Measurements from ENCODE around the gene PLEKHG3. TPM values are rescaled to one million over a fixed set of nuclear protein-coding genes. Genes with fewer than 3 reads are reported as not detected.
"Not testable (repeated sequence)": the region's sequence is repeated elsewhere in the genome, so short reads cannot be mapped to it uniquely, and the experiment has no call there.

PLEKHG3 gene
- total and polyA plus RNA-seq, 7 donors: 1.9 to 8.2 (median 5.2) TPM

DNA sequence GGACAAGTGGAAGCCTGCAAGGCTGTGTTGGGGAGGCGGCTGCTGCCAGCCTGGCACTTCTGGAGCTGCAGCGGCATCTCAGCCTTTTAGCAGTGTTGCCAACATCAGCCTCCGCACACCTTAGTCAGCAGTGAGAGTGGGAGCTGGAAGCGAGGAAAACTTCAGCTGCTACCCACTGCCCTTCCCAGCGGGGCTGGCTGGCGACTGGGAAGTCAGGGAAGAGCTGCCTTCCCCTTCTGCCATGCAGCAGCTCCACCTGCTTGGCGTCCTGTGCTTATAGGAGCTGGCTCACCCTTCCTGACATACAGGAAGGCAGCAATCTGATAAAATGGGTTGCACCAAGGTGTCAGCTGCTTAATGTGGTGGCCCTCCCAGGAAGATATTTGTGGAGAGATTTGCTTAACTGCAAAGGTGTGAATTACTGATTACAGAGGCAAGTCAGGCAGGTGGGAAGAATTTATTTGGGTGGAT is 15.4 kb upstream of the PLEKHG3 start:
- no peaks in the 10 kb centered on the region for H3K36me3 ChIP-seq (ENCODE audit: insufficient read depth in 1 of 2, low read depth in 1 of 2)
- 75 to 83% (median 81%) methylated on average over 7 of the region's 7 CpGs for WGBS, 3 donors
- intact Hi-C loops (cut with DNase I): no loop called here
- ATAC-seq (no peak), DNase-seq (no peak)
- H3K27ac ChIP-seq: no peak overlapping the region
- H3K9me3 ChIP-seq: no peaks in the 10 kb centered on the region
- no peaks in the 10 kb centered on the region for H3K27me3 ChIP-seq (ENCODE audit: insufficient read depth in 3 of 3, low read length in 2 of 3)
- H3K4me3 ChIP-seq: no peak overlapping the region
- TF ChIP-seq, protein P1, sequence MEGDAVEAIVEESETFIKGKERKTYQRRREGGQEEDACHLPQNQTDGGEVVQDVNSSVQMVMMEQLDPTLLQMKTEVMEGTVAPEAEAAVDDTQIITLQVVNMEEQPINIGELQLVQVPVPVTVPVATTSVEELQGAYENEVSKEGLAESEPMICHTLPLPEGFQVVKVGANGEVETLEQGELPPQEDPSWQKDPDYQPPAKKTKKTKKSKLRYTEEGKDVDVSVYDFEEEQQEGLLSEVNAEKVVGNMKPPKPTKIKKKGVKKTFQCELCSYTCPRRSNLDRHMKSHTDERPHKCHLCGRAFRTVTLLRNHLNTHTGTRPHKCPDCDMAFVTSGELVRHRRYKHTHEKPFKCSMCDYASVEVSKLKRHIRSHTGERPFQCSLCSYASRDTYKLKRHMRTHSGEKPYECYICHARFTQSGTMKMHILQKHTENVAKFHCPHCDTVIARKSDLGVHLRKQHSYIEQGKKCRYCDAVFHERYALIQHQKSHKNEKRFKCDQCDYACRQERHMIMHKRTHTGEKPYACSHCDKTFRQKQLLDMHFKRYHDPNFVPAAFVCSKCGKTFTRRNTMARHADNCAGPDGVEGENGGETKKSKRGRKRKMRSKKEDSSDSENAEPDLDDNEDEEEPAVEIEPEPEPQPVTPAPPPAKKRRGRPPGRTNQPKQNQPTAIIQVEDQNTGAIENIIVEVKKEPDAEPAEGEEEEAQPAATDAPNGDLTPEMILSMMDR (IDR thresholded peaks at IDR 0.05): no peak
- H3K4me1 ChIP-seq: peaks cover 2% of the 10 kb centered on the region

DNA sequence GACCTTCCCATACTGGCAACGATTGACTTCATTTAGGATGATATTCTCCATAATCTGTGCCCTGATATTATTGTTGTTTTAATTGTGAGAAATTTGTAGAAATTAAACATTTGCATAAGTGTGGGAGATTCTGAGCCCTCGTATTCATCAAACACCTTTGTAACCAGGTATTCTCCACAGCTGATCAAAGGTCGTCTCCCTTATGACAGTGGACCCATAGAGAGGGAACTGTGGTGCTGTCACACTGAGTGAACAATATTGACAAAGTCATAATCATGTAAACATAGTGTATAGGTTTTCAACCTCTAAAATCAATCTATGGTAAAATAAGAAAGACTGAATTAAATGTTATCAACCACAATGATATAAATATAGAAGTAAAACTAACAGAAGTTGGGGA is 14.9 kb upstream of the PLEKHG3 start:
- no peak for DNase-seq
- Histone ChIP-seq H3K27ac (no peak overlapping the region), H3K4me1 (peaks cover 6% of the 10 kb centered on the region), H3K36me3 (ENCODE audit: insufficient read depth in 1 of 2, low read depth in 1 of 2) (no peaks in the 10 kb centered on the region), H3K4me3 (no peak overlapping the region), H3K9me3 (no peaks in the 10 kb centered on the region), H3K27me3 (ENCODE audit: insufficient read depth in 3 of 3, low read length in 2 of 3) (no peaks in the 10 kb centered on the region)
- 70 to 78% (median 73%) methylated on average over 3 of the region's 3 CpGs for WGBS, 3 donors
- TF ChIP-seq, protein P1 (IDR thresholded peaks at IDR 0.05): no peak
- intact Hi-C loops (cut with DNase I): no loop called here
- no peak for ATAC-seq

DNA sequence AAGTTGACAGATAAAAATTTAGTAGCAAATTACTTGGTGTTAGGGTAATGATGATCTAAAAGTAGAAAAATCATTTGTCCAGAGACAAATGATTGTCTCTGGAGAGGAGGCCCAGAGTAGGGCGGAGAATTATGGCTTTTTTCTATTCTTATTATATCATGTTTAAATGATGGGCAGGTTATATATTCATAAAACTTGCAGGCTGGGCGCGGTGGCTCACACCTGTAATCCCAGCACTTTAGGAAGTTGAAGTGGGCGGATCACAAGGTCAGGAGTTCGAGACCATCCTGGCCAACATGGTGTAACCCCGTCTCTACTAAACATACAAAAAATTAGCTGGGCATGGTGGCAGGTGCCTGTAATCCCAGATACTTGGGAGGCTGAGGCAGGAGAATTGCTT is 13.6 kb upstream of the PLEKHG3 start:
- intact Hi-C loops (cut with DNase I); ATAC-seq; H3K4me3 ChIP-seq; H3K27ac ChIP-seq; H3K4me1 ChIP-seq; H3K9me3 ChIP-seq; H3K36me3 ChIP-seq (ENCODE audit: insufficient read depth in 1 of 2, low read depth in 1 of 2); H3K27me3 ChIP-seq (ENCODE audit: insufficient read depth in 3 of 3, low read length in 2 of 3); DNase-seq: not testable (repeated sequence)
- WGBS, 3 donors: 88 to 93% (median 91%) methylated on average over 6 of the region's 6 CpGs

DNA sequence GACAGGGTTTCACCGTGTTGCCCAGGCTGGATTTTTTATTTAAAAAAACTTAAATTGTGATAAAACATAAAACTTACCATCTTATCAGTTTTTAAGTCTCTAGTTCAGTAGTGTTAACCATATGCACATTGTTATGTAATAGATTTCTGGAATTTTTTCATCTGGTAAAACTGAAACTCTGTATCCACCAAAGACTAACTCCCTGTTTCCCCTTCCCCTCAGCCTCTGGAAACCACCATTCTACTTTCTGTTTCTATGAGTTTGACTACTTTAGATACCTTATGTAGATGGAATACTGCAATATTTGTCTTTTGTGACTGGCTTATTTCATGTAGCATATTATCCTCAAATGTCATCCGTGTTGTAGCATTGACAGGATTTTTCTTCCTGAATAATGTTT is 12.8 kb upstream of the PLEKHG3 start:
- Histone ChIP-seq H3K36me3 (ENCODE audit: insufficient read depth in 1 of 2, low read depth in 1 of 2) (no peaks in the 10 kb centered on the region), H3K27me3 (ENCODE audit: insufficient read depth in 3 of 3, low read length in 2 of 3) (no peaks in the 10 kb centered on the region), H3K27ac (no peak overlapping the region), H3K9me3 (no peaks in the 10 kb centered on the region), H3K4me3 (no peak overlapping the region), H3K4me1 (peaks cover 6% of the 10 kb centered on the region)
- 80 to 90% (median 82%) methylated on average over 2 of the region's 2 CpGs for WGBS, 3 donors
- DNase-seq (no peak), ATAC-seq (no peak)
- TF ChIP-seq, protein P1 (IDR thresholded peaks at IDR 0.05): no peak
- intact Hi-C loops (cut with DNase I): no loop called here

DNA sequence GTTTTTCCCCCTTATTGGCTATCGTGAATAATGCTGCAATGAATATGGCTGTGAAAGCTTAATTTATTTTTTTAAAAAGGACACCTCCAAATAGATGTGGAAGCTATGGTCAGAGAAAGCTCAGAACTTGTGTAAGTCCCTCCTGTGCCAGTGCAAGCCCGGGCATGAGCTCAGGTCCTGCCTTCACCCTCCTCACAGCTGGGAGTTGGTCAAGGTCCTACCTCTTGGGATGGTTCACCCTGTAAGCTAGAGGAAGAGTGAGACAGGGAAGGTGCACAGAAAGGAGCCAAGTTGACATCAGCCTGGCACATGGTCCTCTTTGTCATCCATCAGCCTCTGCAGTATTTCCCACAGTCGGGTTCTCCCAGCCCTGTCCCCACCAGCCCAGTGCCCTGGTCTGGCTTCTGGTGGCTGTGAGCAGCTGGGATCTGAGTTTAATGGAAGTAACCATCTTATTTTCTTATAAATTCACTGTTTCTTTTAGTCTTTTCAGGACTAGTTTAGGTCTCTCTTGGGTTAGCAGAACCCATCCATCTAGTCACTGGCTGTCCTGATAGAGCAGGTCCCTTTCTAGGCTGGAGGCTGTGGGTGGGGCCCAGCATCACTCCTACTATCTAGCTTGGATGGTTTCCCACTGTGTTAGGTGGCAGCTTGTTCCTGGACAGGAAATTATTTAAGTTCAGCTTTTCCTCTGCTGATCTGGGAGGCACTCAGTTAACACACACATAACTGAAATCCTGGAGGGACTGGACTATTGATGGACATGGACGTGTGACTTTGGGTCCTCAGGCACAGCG is 11.8 kb upstream of the PLEKHG3 start:
- Histone ChIP-seq H3K27ac (no peak overlapping the region), H3K27me3 (ENCODE audit: insufficient read depth in 3 of 3, low read length in 2 of 3) (no peaks in the 10 kb centered on the region), H3K9me3 (no peaks in the 10 kb centered on the region), H3K4me1 (peaks cover 6% of the 10 kb centered on the region), H3K4me3 (no peak overlapping the region), H3K36me3 (ENCODE audit: insufficient read depth in 1 of 2, low read depth in 1 of 2) (no peaks in the 10 kb centered on the region)
- DNase-seq (no peak), ATAC-seq (peak in 2 of 4 donors; percentile 13 to 29)
- WGBS, 3 donors: 76 to 84% (median 83%) methylated on average over 5 of the region's 5 CpGs
- TF ChIP-seq, protein P1 (IDR thresholded peaks at IDR 0.05): no peak
- intact Hi-C loops (cut with DNase I): no loop called here
